Stimulated activated effector memory CD8-positive, alpha-beta T cell treated with anti-CD3 and anti-CD28 coated beads, Interleukin-12 subunit alpha, Interleukin-12 subunit beta, amount 100 ng/mL, for 72 hours (primary cell): ENCODE measurements around the gene HIBADH.

Experiments used
- ATAC-seq: fragments of 150-1000 bp; cut with Tn5 transposase; 2 replicates; pipeline ENCODE4 v1.10.0; 2021
- DNase-seq, 2 donors: peaks; one replicate each; pipeline ENCODE4 v3.0.0; 2021 to 2022; ENCODE audit warnings: low spot score in 2 of 2
- H3K27ac Mint-ChIP-seq: one replicate; pipeline ENCODE4 v1.8.0; 2022; ENCODE audit warnings: mild to moderate bottlenecking, mixed read lengths
- H3K36me3 Mint-ChIP-seq: one replicate; pipeline ENCODE4 v1.8.0; 2022; ENCODE audit warnings: mild to moderate bottlenecking, mixed read lengths
- H3K4me1 Mint-ChIP-seq: one replicate; pipeline ENCODE4 v1.8.0; 2022; ENCODE audit warnings: mixed read lengths
- H3K4me3 Mint-ChIP-seq: one replicate; pipeline ENCODE4 v1.8.0; 2022; ENCODE audit warnings: mild to moderate bottlenecking, mixed read lengths
- H3K9me3 Mint-ChIP-seq: one replicate; pipeline ENCODE4 v1.8.0; 2022; ENCODE audit warnings: mixed read lengths

HIBADH gene

DNA sequence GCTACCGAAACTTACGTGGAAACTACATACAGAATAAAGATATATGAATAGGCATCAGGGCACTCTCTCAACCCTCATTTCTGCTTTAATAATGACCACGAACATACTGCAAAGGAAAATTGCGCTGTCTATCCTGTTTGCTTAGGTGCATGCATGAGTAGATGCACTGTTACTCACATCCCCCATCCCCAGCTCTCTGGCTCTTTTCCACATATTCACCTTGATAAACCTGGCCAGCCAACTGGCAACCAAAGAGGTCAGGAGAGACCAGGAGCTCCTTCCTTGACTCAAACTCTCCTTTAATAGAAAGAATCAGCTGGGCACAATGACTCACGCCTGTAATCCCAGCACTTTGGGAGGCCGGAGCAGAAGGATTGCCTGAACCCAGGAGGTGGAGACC is 29.6 kb downstream of the HIBADH start:
- Mint-ChIP-seq H3K4me3 (no peak overlapping the region), H3K27ac (no peak overlapping the region), H3K4me1 (peaks cover 9% of the 10 kb centered on the region), H3K36me3 (peaks cover 9% of the 10 kb centered on the region), H3K9me3 (no peaks in the 10 kb centered on the region)
- ATAC-seq (no peak), DNase-seq (no peak)

DNA sequence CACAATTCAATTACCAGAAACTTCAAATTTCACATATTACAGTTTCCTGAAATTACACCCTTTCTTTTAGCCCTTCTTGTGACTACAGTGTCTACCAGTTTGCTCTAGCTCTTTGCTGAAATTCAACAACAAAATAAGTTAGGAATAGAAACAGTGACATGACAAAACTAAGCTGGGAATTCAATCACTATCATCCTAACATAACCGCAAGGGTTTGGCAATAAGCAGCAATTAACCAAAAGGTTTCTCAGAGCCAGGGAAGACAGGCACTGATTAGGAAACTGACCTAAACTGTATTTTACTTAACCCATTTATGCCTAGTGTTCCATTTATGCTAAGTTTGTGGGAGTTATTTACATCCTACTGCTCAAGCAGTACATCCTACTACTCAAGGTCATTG is 31.3 kb downstream of the HIBADH start:
- no peaks in the 10 kb centered on the region for H3K9me3 Mint-ChIP-seq
- H3K36me3 Mint-ChIP-seq, result peaks cover 9% of the 10 kb centered on the region
- ATAC-seq, result no peak
- H3K27ac Mint-ChIP-seq, result no peak overlapping the region
- DNase-seq, result no peak
- no peak overlapping the region for H3K4me3 Mint-ChIP-seq
- peaks cover 9% of the 10 kb centered on the region for H3K4me1 Mint-ChIP-seq

DNA sequence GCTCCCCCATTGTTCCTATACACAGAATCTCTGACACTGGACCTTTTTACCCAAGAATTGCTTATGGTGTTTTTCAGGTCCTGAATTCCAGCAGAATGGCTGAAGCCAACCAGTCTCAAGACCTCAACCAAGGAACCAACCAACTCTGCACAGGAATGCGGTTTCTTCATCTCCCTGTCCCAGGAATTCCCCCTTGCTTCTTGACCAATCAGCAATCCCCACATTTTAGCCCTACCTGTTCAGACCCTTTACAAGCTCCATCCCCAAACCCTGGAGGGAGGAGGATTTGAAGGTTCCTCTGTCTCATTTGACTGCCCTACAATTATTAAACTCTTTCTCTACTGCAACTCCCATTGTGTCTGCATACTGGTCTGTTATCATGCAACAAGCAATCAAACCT is 35.5 kb downstream of the HIBADH start:
- ATAC-seq (no peak), DNase-seq (no peak)
- H3K4me1 Mint-ChIP-seq, result no peaks in the 10 kb centered on the region
- no peak overlapping the region for H3K4me3 Mint-ChIP-seq
- peaks cover 3% of the 10 kb centered on the region for H3K9me3 Mint-ChIP-seq
- peaks cover 9% of the 10 kb centered on the region for H3K36me3 Mint-ChIP-seq
- H3K27ac Mint-ChIP-seq, result no peak overlapping the region

DNA sequence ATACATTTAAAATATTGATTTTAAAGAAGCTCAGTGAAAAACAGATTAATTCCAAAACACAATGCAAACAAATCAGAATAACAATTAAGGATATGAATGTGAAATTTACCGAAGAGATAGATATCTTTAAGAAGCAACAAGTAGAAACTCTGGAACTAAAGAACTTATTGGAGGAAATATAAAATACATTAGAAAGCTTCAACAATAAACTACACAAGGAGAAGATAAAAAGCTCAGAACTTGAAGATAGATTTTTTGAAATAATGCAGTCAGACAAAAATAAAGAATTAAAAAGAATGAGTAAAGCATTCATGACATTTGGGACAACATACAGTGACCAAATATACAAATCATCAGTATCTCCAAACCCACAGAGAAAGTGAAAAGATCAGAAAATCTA is 43.2 kb downstream of the HIBADH start:
- no peaks in the 10 kb centered on the region for H3K4me1 Mint-ChIP-seq
- no peak overlapping the region for H3K27ac Mint-ChIP-seq
- H3K9me3 Mint-ChIP-seq, result peaks cover 24% of the 10 kb centered on the region
- DNase-seq (no peak), ATAC-seq (no peak)
- no peak overlapping the region for H3K4me3 Mint-ChIP-seq
- peaks cover 10% of the 10 kb centered on the region for H3K36me3 Mint-ChIP-seq

DNA sequence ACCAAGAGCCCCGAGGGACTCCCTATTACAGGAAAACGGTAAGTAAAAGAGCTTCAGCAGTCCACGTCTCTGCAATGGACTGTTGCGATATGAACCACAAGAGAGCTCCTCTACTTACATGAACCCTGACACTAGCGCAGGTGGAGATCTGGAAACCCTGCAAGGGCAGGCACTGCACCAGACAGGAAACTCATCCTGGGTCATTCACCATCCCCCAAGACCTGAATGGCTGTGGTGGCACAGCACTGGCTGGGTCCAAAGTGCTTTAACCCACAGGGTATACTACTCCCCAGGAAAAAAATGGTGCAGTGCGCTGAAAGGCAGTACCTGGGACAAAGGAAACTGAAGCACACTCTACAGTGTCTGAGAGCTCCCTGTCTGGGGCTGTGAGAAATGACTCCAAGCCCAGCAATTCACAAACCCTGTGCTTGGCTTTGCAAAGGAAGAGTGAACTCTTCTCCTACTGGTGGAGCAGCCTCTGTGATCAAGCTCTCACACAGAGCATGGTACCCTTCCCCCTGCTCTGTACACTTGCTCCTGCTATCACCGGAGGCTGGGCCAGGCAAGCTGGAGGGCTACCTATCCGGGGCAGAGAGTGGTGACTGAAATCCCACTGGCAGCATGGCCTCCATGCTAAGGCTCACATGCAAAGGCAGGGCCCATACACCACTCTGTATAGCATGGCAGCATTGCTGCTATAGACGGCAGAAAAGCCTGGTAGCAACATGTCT is 44.9 kb downstream of the HIBADH start:
- ATAC-seq (no peak), DNase-seq (no peak)
- Mint-ChIP-seq H3K9me3 (peaks cover 24% of the 10 kb centered on the region), H3K27ac (no peak overlapping the region), H3K4me3 (no peak overlapping the region), H3K36me3 (peaks cover 10% of the 10 kb centered on the region), H3K4me1 (no peaks in the 10 kb centered on the region)

DNA sequence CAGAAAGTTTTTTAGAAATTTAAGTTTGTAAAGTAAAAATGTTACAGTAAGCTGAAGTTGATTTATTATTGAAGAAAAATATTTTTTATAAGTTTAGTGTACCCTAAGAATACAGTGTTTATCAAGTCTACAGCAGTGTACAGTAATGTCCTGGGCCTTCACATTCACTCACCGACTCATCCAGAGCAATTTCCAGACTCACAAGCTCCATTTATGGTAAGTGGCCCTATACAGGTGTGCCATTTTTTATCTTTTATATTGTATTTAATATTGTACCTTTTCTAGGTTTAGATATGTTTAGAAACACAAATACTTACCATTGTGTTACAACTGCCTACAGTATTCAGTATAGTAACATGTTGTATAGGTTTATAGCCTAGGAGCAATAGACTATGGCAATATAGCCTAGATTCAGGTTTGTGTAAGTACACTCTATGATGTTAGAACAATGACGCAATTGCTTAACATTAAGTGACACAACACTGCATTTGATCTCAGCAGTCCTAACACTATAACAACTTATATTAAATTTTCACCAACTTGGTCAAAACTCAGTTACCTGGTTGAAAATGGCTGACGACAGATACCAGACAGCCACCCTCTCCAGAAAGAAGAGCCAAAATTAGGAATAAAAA is 45.7 kb downstream of the HIBADH start:
- Mint-ChIP-seq H3K4me3 (no peak overlapping the region), H3K36me3 (peaks cover 10% of the 10 kb centered on the region), H3K9me3 (peaks cover 21% of the 10 kb centered on the region), H3K4me1 (no peaks in the 10 kb centered on the region), H3K27ac (no peak overlapping the region)
- DNase-seq (no peak), ATAC-seq (no peak)

DNA sequence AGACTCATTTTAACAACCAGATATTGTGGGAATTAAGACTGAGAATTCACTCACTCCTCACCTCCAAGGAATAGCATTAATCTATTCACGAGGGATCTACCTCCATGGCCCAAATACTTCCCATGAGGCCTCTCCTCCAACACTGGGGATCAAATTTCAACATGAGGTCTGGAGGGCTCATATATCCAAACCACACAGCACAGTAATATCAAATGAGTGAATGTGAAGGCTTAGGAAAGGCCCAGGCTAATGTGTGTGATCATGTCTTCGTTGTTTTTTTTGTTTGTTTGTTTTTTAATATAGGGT is 46.5 kb downstream of the HIBADH start:
- H3K4me3 Mint-ChIP-seq, result no peak overlapping the region
- peaks cover 21% of the 10 kb centered on the region for H3K9me3 Mint-ChIP-seq
- peaks cover 10% of the 10 kb centered on the region for H3K36me3 Mint-ChIP-seq
- ATAC-seq, result no peak
- no peak overlapping the region for H3K27ac Mint-ChIP-seq
- no peaks in the 10 kb centered on the region for H3K4me1 Mint-ChIP-seq
- DNase-seq, result no peak

DNA sequence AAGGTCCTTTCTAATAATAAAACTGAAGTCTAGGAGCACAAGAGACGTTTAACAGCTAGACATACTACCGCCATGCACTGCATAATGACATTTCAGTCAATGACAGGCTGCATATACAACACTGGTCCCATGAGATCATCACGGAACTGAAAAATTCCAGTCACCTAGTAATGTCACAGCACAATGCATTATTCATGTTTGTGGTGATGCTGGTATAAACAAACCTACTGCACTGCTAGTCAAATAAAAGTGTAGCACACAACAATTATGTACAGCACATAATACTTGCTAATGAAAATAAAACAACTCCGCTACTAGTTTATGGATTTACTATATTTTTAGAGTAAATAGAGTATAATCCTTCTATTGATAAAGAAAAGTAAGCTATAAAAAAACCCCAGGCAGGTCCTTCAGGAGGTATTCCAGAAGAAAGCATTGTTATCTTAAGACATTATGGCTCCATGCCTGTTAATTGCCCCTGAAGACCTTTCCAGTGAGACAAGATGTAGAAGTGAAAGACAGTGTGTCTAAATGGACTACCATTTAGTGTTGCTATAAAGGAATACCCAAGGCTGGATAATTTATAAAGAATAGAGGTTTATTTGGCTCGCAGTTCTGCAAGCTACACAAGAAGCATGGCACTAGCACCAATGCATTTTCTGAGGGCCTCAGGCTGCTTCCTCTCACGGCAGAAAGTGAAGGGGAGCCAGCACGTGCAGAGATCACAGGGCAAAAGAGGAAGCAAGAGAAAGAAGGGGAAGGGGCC is 47.1 kb downstream of the HIBADH start:
- Mint-ChIP-seq H3K36me3 (peaks cover 10% of the 10 kb centered on the region), H3K4me1 (no peaks in the 10 kb centered on the region), H3K9me3 (peaks cover 16% of the 10 kb centered on the region), H3K4me3 (no peak overlapping the region), H3K27ac (no peak overlapping the region)
- ATAC-seq, result no peak
- DNase-seq, result no peak

DNA sequence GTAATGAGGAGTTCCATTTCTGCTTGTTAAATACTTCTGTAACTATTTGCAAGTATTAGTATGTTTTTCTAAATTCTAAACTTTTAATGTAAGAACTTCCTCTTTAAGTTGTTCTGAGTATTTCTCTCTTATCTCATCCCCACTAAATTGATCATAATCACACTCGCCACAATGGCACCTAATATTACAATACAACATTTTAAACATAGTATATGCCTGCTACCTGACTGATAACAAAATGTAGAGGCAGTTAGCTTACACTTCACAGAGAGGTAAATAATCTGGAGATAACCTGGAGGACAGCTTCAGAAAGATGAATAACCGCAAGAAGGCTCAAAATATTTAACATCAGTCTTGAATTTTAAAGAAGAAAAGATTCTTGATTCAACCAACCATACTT is 48.6 kb downstream of the HIBADH start:
- H3K4me1 Mint-ChIP-seq, result no peaks in the 10 kb centered on the region
- H3K9me3 Mint-ChIP-seq, result peaks cover 6% of the 10 kb centered on the region
- no peak overlapping the region for H3K4me3 Mint-ChIP-seq
- ATAC-seq (no peak), DNase-seq (no peak)
- no peak overlapping the region for H3K27ac Mint-ChIP-seq
- peaks cover 10% of the 10 kb centered on the region for H3K36me3 Mint-ChIP-seq

DNA sequence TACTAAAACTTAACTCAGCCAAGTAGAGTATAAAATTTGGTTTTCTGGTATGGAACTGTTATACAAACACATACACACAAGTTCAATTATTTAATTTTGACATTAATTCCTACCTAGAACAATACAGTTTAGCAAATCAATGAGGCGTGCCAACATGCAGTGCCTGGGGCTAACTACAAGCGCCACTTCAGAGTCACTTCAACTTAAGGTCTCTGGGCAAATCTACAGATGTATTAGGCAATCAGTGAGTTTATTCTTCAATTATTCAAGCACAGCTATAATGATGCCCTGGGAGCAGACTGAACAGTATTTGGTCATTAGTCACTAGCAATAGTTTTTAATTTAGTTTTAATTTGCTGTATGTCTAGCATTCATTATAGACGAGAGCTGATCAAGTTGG is 51.6 kb downstream of the HIBADH start:
- H3K27ac Mint-ChIP-seq, result no peak overlapping the region

DNA sequence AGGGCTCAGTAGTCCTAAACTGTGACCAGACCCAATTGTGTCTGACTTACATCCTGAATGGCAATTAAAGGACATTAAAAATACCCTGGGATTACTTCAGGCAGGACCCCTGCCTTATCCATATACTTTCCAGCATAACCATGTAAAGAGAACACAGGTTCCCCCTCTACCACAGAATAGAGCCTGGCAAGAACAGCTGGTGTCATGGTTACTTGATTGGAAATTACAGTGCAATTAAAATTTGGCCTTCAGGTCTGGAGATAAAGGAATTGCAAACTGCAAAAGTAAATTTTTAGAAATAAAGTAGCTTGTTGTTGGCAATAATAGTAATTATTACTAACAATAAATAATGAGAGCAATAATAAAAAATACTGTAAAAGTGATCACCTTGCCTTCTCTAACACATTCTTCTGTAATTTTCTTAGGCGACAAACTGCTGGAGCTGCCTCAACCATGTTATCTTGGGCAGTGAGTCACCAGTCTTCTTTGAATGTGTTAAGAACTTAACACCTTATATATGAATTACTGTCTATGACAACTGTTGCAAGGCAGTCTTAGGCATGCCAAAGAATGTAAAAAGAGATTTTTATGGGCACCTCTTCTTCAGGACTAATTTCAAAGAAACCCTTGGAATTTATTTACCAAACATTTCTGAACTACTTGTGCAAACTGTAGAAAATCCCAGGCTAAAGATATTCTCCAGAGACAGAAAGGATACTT is 53.7 kb downstream of the HIBADH start:
- H3K4me3 Mint-ChIP-seq, result no peak overlapping the region
- H3K4me1 Mint-ChIP-seq, result no peaks in the 10 kb centered on the region
- no peaks in the 10 kb centered on the region for H3K9me3 Mint-ChIP-seq
- ATAC-seq (no peak), DNase-seq (no peak)
- no peaks in the 10 kb centered on the region for H3K36me3 Mint-ChIP-seq
- no peak overlapping the region for H3K27ac Mint-ChIP-seq

More for the DNA sequence above, 51.6 kb downstream of the HIBADH start:
- Mint-ChIP-seq H3K36me3 (peaks cover 5% of the 10 kb centered on the region), H3K4me3 (no peak overlapping the region), H3K4me1 (no peaks in the 10 kb centered on the region), H3K9me3 (no peaks in the 10 kb centered on the region)
- DNase-seq (no peak), ATAC-seq (no peak)

DNA sequence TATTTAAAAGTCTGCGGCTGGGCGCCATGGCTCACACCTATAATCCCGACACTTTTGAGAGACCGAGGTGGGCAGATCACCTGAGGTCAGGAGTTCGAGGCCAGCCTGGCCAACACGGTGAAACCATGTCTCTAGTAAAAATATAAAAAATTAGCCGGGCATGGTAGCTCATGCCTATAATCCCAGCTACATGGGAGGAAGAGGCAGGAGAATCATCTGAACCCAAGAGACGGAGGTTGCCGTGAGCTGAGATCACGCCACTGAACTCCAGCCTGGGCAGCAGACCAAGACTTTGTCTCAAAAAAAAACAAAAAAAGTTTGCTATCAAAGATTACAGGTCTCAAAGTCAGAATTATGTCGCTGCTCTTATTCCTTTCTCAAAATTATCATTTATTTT is 55.5 kb downstream of the HIBADH start:
- Mint-ChIP-seq H3K4me3 (no peak overlapping the region), H3K4me1 (no peaks in the 10 kb centered on the region), H3K36me3 (no peaks in the 10 kb centered on the region), H3K27ac (no peak overlapping the region), H3K9me3 (no peaks in the 10 kb centered on the region)
- ATAC-seq (no peak), DNase-seq (no peak)

DNA sequence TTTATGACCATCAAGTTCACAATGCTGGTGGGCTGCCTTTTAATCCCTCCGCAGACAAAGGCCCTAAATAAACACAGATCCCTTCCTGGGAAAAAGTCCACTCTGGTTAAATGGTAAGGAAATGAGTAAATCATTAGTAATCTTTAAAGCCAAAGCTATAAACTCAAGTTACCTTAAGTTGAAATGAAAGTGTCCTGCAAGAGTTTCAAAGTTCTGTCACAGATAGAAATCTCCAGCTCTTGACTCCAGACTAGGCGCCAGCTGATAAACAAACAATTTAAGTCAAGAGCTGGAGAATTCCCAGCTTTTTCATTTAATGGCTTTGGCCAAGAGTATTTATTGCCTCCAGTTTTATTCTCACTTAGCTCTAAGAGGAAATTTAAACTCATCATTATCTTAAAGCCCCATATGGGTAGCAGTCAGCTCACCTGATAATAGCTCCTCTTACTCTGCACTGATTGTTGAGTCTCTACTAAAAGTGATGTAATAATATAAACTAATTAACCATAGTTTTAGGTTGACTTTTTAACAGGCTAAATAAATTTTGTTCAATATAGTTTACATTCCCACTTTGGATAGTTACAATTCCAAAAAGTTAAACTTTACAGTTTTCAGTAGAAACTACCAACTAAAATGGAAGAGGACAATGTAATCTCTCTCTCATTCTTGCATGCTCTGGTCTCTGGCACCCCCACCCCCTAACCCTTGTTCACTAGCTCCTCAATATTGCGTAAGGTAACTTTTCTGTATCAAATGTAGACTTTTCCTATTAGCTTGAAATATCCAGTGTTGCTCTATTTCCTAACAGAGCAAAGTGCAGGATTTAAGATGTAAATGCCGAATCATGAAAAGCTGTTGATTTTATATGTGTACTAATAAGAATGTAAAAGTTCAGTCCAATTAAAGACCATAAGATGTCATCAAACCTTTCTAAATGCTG is 56.1 kb downstream of the HIBADH start:
- Mint-ChIP-seq H3K4me3 (no peak overlapping the region), H3K27ac (no peak overlapping the region), H3K4me1 (no peaks in the 10 kb centered on the region), H3K36me3 (no peaks in the 10 kb centered on the region), H3K9me3 (no peaks in the 10 kb centered on the region)
- no peak for DNase-seq
- no peak for ATAC-seq

DNA sequence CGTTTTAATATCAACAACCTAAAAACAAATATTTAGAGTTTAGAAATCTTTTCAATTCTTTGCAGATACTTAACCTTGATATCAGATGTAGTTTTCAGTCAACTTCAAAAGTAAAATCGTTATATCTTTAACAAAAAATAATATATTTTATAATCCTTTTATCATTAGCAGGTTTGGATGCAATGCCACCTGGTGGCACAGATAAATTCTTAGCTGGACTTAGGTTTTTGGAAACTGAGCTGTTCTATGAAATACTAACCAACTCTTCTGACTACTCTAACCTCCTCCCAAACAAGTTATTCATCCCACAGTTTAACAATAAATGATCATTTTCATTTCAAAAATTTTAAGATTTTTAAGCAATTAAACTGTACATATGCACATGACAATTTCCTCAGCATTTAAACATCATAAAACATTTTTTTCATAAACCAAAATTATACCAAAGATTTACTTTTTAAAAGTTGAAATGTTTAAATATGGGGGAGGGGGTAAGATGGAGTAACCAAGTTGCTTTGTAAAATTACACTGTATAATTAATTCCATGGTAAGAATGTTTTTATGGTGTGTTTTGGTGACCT is 56.9 kb downstream of the HIBADH start:
- DNase-seq, result no peak
- Mint-ChIP-seq H3K4me1 (no peaks in the 10 kb centered on the region), H3K4me3 (no peak overlapping the region), H3K9me3 (no peaks in the 10 kb centered on the region), H3K36me3 (no peaks in the 10 kb centered on the region), H3K27ac (no peak overlapping the region)
- no peak for ATAC-seq
